Measurements from ENCODE around the gene NPBWR2.
"Not testable (repeated sequence)": the region's sequence is repeated elsewhere in the genome, so short reads cannot be mapped to it uniquely, and the experiment has no call there.

NPBWR2 gene

GRCh38 chr20:64130876-64131275 lies 23.5 kb upstream of the NPBWR2 start:
- no peaks in the 10 kb centered on the region for H3K79me2 ChIP-seq (ENCODE audit: control insufficient read depth, insufficient read depth, low read length, unreplicated experiment)
- no peak overlapping the region for H3K27ac ChIP-seq (ENCODE audit: low read depth, low read length)
- no peak overlapping the region for H3K4me3 ChIP-seq (ENCODE audit: low read depth, low read length)
- H3K4me1 ChIP-seq (ENCODE audit: control insufficient read depth, insufficient read depth, low read length, unreplicated experiment): no peaks in the 10 kb centered on the region
- H2AFZ ChIP-seq (ENCODE audit: low read length, unreplicated experiment): no peak overlapping the region
- peaks cover 7% of the 10 kb centered on the region for H3K27me3 ChIP-seq (ENCODE audit: insufficient read depth, low read length)
- no peaks in the 10 kb centered on the region for H3K36me3 ChIP-seq (ENCODE audit: insufficient read depth, low read length)

DNA sequence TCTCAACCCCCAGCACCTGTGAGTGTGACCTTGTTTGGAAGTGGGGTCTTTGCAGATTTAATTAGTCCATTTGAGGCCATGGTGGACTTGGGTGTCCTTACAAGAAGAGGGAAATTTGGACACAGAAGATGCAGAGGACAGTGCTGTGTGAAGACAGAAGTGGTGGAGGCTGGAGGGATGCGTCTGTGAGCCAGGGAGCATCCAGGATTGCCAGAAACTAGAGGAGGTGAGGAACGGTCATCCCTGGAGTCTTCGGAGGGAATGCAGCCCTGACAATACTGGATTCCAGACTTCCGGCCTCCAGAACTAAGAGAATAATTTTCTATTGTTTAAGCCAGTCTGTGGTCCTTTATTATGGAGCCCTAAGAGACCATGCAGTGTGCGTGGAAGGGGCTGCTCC lies 22.9 kb upstream of the NPBWR2 start:
- H3K36me3 ChIP-seq (ENCODE audit: insufficient read depth, low read length): no peaks in the 10 kb centered on the region
- H3K4me3 ChIP-seq (ENCODE audit: low read depth, low read length): no peak overlapping the region
- no peak overlapping the region for H2AFZ ChIP-seq (ENCODE audit: low read length, unreplicated experiment)
- H3K4me1 ChIP-seq (ENCODE audit: control insufficient read depth, insufficient read depth, low read length, unreplicated experiment): no peaks in the 10 kb centered on the region
- no peaks in the 10 kb centered on the region for H3K79me2 ChIP-seq (ENCODE audit: control insufficient read depth, insufficient read depth, low read length, unreplicated experiment)
- no peak overlapping the region for H3K27ac ChIP-seq (ENCODE audit: low read depth, low read length)
- peaks cover 7% of the 10 kb centered on the region for H3K27me3 ChIP-seq (ENCODE audit: insufficient read depth, low read length)

- Histone ChIP-seq H3K27ac (ENCODE audit: low read depth, low read length) (no peak overlapping the region), H3K79me2 (ENCODE audit: control insufficient read depth, insufficient read depth, low read length, unreplicated experiment) (no peaks in the 10 kb centered on the region), H3K4me1 (ENCODE audit: control insufficient read depth, insufficient read depth, low read length, unreplicated experiment) (no peaks in the 10 kb centered on the region), H3K27me3 (ENCODE audit: insufficient read depth, low read length) (peaks cover 7% of the 10 kb centered on the region), H3K36me3 (ENCODE audit: insufficient read depth, low read length) (no peaks in the 10 kb centered on the region), H2AFZ (ENCODE audit: low read length, unreplicated experiment) (no peak overlapping the region), H3K4me3 (ENCODE audit: low read depth, low read length) (no peak overlapping the region)
These were observed 21.9 kb upstream of the NPBWR2 start for GRCh38 chr20:64129146-64129782.

DNA sequence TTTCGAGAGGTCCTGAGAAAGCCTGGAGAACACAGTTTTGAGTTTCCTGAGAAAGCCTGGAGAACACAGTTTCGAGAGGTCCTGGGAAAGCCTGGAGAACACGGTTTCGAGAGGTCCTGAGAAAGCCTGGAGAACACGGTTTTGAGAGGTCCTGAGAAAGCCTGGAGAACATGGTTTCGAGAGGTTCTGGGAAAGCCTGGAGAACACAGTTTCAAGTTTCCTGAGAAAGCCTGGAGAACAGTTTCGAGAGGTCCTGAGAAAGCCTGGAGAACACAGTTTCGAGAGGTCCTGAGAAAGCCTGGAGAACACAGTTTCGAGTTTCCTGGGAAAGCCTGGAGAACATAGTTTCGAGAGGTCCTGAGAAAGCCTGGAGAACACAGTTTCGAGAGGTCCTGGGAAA lies 16.2 kb upstream of the NPBWR2 start:
- H2AFZ ChIP-seq (ENCODE audit: low read length, unreplicated experiment); H3K36me3 ChIP-seq (ENCODE audit: insufficient read depth, low read length); H3K4me1 ChIP-seq (ENCODE audit: control insufficient read depth, insufficient read depth, low read length, unreplicated experiment); H3K79me2 ChIP-seq (ENCODE audit: control insufficient read depth, insufficient read depth, low read length, unreplicated experiment); H3K4me3 ChIP-seq (ENCODE audit: low read depth, low read length); H3K27ac ChIP-seq (ENCODE audit: low read depth, low read length): not testable (repeated sequence)
- H3K27me3 ChIP-seq (ENCODE audit: insufficient read depth, low read length): peaks cover 30% of the 10 kb centered on the region

DNA sequence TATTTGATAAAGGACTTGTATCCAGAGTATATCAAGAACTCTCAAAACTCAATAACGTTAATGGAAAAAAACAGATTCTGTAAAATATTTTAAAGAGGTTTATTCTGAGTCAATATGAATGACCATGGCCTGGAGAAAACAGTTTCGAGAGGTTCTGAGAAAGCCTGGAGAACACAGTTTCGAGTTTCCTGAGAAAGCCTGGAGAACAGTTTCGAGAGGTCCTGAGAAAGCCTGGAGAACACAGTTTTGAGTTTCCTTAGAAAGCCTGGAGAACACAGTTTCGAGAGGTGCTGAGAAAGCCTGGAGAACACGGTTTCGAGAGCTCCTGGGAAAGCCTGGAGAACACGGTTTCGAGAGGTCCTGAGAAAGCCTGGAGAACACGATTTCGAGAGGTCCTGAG lies 15.6 kb upstream of the NPBWR2 start:
- not testable (repeated sequence) for H2AFZ ChIP-seq (ENCODE audit: low read length, unreplicated experiment); H3K4me3 ChIP-seq (ENCODE audit: low read depth, low read length); H3K27ac ChIP-seq (ENCODE audit: low read depth, low read length); H3K79me2 ChIP-seq (ENCODE audit: control insufficient read depth, insufficient read depth, low read length, unreplicated experiment); H3K4me1 ChIP-seq (ENCODE audit: control insufficient read depth, insufficient read depth, low read length, unreplicated experiment); H3K36me3 ChIP-seq (ENCODE audit: insufficient read depth, low read length)
- H3K27me3 ChIP-seq (ENCODE audit: insufficient read depth, low read length): peaks cover 24% of the 10 kb centered on the region

- H3K36me3 ChIP-seq (ENCODE audit: insufficient read depth, low read length): no peaks in the 10 kb centered on the region
- no peak overlapping the region for H3K27ac ChIP-seq (ENCODE audit: low read depth, low read length)
- no peaks in the 10 kb centered on the region for H3K79me2 ChIP-seq (ENCODE audit: control insufficient read depth, insufficient read depth, low read length, unreplicated experiment)
- no peak overlapping the region for H2AFZ ChIP-seq (ENCODE audit: low read length, unreplicated experiment)
- no peaks in the 10 kb centered on the region for H3K4me1 ChIP-seq (ENCODE audit: control insufficient read depth, insufficient read depth, low read length, unreplicated experiment)
- peaks cover 22% of the 10 kb centered on the region for H3K27me3 ChIP-seq (ENCODE audit: insufficient read depth, low read length)
- H3K4me3 ChIP-seq (ENCODE audit: low read depth, low read length): no peak overlapping the region
These were observed 14.2 kb upstream of the NPBWR2 start for GRCh38 chr20:64121586-64121985.

- Histone ChIP-seq H3K4me1 (ENCODE audit: control insufficient read depth, insufficient read depth, low read length, unreplicated experiment) (no peaks in the 10 kb centered on the region), H3K36me3 (ENCODE audit: insufficient read depth, low read length) (no peaks in the 10 kb centered on the region), H3K27me3 (ENCODE audit: insufficient read depth, low read length) (peaks cover 22% of the 10 kb centered on the region), H3K4me3 (ENCODE audit: low read depth, low read length) (no peak overlapping the region), H2AFZ (ENCODE audit: low read length, unreplicated experiment) (no peak overlapping the region), H3K27ac (ENCODE audit: low read depth, low read length) (no peak overlapping the region), H3K79me2 (ENCODE audit: control insufficient read depth, insufficient read depth, low read length, unreplicated experiment) (no peaks in the 10 kb centered on the region)
These were observed 12.4 kb upstream of the NPBWR2 start for GRCh38 chr20:64119681-64120341.

DNA sequence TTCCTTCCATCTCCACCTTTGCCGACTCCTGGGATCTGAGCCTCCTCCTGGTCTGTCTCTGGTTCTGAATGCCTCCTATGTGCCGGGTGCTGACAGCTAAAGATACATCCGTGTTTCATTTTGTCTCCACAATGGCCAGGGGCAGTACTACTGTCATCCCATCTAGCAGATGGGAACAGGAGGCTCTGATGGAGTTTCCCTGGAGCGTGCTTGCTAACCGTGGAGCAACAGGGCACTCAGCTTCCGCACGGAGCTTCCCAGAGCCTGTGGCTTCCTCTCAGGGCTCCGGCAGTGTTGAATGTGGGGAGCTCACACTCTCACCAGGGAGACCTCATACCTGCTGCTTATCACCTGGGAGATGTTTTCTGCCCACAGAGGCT lies 11.9 kb upstream of the NPBWR2 start:
- Histone ChIP-seq H3K36me3 (ENCODE audit: insufficient read depth, low read length) (no peaks in the 10 kb centered on the region), H3K27me3 (ENCODE audit: insufficient read depth, low read length) (peaks cover 22% of the 10 kb centered on the region), H3K27ac (ENCODE audit: low read depth, low read length) (no peak overlapping the region), H3K79me2 (ENCODE audit: control insufficient read depth, insufficient read depth, low read length, unreplicated experiment) (no peaks in the 10 kb centered on the region), H3K4me3 (ENCODE audit: low read depth, low read length) (no peak overlapping the region), H3K4me1 (ENCODE audit: control insufficient read depth, insufficient read depth, low read length, unreplicated experiment) (no peaks in the 10 kb centered on the region), H2AFZ (ENCODE audit: low read length, unreplicated experiment) (no peak overlapping the region)

GRCh38 chr20:64117432-64117777 lies 10.0 kb upstream of the NPBWR2 start:
- not testable (repeated sequence) for H3K36me3 ChIP-seq (ENCODE audit: insufficient read depth, low read length); H2AFZ ChIP-seq (ENCODE audit: low read length, unreplicated experiment); H3K27ac ChIP-seq (ENCODE audit: low read depth, low read length); H3K4me3 ChIP-seq (ENCODE audit: low read depth, low read length); H3K79me2 ChIP-seq (ENCODE audit: control insufficient read depth, insufficient read depth, low read length, unreplicated experiment); H3K4me1 ChIP-seq (ENCODE audit: control insufficient read depth, insufficient read depth, low read length, unreplicated experiment)
- H3K27me3 ChIP-seq (ENCODE audit: insufficient read depth, low read length): peaks cover 13% of the 10 kb centered on the region

GRCh38 chr20:64116541-64117431 lies 9.4 kb upstream of the NPBWR2 start:
- H3K27me3 ChIP-seq (ENCODE audit: insufficient read depth, low read length): peaks cover 9% of the 10 kb centered on the region
- H3K4me3 ChIP-seq (ENCODE audit: low read depth, low read length): no peak overlapping the region
- H3K79me2 ChIP-seq (ENCODE audit: control insufficient read depth, insufficient read depth, low read length, unreplicated experiment): no peaks in the 10 kb centered on the region
- no peak overlapping the region for H2AFZ ChIP-seq (ENCODE audit: low read length, unreplicated experiment)
- H3K36me3 ChIP-seq (ENCODE audit: insufficient read depth, low read length): no peaks in the 10 kb centered on the region
- no peak overlapping the region for H3K27ac ChIP-seq (ENCODE audit: low read depth, low read length)
- no peaks in the 10 kb centered on the region for H3K4me1 ChIP-seq (ENCODE audit: control insufficient read depth, insufficient read depth, low read length, unreplicated experiment)

DNA sequence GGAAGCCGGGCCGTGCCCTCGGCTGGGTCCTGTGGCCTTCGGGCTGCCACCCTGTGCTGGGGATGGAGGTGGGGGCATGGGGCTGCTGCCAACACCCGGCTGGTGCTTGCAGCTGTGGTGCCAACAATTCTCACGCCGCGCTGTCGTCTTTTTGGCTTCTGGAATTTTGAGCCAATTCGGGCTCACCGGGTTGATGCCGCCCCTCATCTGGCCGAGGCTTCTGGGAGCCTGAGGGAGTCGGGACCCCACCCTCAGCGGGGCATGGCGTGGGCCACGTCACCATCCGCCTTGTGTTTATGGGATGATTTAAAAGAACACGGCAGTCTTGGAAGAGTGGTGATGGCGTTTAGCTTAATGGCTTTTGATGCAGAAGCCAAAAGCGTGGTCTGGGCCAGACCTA lies 8.7 kb upstream of the NPBWR2 start:
- H2AFZ ChIP-seq (ENCODE audit: low read length, unreplicated experiment): no peak overlapping the region
- H3K27ac ChIP-seq (ENCODE audit: low read depth, low read length): no peak overlapping the region
- H3K36me3 ChIP-seq (ENCODE audit: insufficient read depth, low read length): no peaks in the 10 kb centered on the region
- H3K4me3 ChIP-seq (ENCODE audit: low read depth, low read length): no peak overlapping the region
- H3K27me3 ChIP-seq (ENCODE audit: insufficient read depth, low read length): peaks cover 3% of the 10 kb centered on the region; the same call in 1 of the 2 replicates
- H3K4me1 ChIP-seq (ENCODE audit: control insufficient read depth, insufficient read depth, low read length, unreplicated experiment): no peaks in the 10 kb centered on the region
- no peaks in the 10 kb centered on the region for H3K79me2 ChIP-seq (ENCODE audit: control insufficient read depth, insufficient read depth, low read length, unreplicated experiment)
